Testis (tissue), 2 donors: Measurements from ENCODE around the gene DYNC2LI1.

Source experiments
- POLR2A ChIP-seq: fragments of 450-650 bp; IDR thresholded peaks from one replicate; pipeline ENCODE4 v1.6.1; 2017; ENCODE audit warnings: antibody characterized with exemption, mild to moderate bottlenecking, moderate library complexity
- TF ChIP-seq, protein P1 (sequence below), 3 experiments: fragments of 450-650 bp in 2 of 3; fragments of 200-600 bp in 1 of 3; sonication (generic) in 1 of 3; IDR thresholded peaks; one replicate each; pipeline ENCODE4 v1.5.1; 2016 to 2019; ENCODE audit warnings: antibody characterized with exemption in 3 of 3, mild to moderate bottlenecking in 2 of 3, moderate library complexity in 1 of 3

DNA sequence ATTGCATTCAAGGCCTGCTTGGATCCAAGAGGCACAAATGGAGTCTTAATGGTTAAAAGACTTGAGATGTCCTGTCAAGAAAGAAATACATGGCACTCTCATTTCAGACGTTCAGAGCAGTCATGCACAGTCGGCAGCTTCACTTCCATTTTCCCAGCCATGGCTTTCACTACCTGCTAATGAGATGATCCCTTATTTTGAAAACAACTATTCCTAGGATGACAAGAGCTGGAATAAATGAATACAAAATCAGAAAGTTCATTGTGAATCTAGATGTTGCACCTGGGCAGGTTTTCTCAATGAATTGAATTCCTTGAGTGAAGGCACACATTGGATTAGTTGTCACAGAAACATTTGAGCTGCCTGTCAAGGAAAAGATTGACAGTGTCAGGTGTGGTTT, 39.1 kb downstream of the DYNC2LI1 start:
- TF ChIP-seq, protein P1, sequence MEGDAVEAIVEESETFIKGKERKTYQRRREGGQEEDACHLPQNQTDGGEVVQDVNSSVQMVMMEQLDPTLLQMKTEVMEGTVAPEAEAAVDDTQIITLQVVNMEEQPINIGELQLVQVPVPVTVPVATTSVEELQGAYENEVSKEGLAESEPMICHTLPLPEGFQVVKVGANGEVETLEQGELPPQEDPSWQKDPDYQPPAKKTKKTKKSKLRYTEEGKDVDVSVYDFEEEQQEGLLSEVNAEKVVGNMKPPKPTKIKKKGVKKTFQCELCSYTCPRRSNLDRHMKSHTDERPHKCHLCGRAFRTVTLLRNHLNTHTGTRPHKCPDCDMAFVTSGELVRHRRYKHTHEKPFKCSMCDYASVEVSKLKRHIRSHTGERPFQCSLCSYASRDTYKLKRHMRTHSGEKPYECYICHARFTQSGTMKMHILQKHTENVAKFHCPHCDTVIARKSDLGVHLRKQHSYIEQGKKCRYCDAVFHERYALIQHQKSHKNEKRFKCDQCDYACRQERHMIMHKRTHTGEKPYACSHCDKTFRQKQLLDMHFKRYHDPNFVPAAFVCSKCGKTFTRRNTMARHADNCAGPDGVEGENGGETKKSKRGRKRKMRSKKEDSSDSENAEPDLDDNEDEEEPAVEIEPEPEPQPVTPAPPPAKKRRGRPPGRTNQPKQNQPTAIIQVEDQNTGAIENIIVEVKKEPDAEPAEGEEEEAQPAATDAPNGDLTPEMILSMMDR (IDR thresholded peaks at IDR 0.05), result no peak
- no peak for TF ChIP-seq POLR2A
